LNCaP clone FGC (cell line): Measurements from ENCODE around the gene SPATA22.

Experiments
- DNase-seq: peaks from one replicate; pipeline ENCODE4 v3.0.0-alpha.2; 2011; ENCODE audit warnings: low read depth
- H3K4me3 ChIP-seq: 2 replicates; pipeline ENCODE4 v1.5.1; 2011; ENCODE audit warnings: mild to moderate bottlenecking, low read depth, low read length, control low read depth
- CTCF ChIP-seq: IDR thresholded peaks from 2 replicates; pipeline ENCODE4 v1.5.1; 2012; ENCODE audit warnings: mild to moderate bottlenecking; ENCODE audit not compliant: control insufficient read depth, insufficient read depth; ENCODE audit errors: extremely low read depth

SPATA22 gene

GRCh38 chr17:3510090-3510489 is 38.5 kb upstream of the SPATA22 start:
- TF ChIP-seq CTCF = no peak
- no peak for DNase-seq
- no peak overlapping the region for H3K4me3 ChIP-seq

- H3K4me3 ChIP-seq = no peak overlapping the region
- DNase-seq = no peak
- no peak for TF ChIP-seq CTCF
These were observed 36.2 kb upstream of the SPATA22 start for GRCh38 chr17:3507869-3508268.

- H3K4me3 ChIP-seq = no peak overlapping the region
- TF ChIP-seq CTCF = no peak
- DNase-seq = no peak
These were observed 35.5 kb upstream of the SPATA22 start for GRCh38 chr17:3507071-3507470.

DNA sequence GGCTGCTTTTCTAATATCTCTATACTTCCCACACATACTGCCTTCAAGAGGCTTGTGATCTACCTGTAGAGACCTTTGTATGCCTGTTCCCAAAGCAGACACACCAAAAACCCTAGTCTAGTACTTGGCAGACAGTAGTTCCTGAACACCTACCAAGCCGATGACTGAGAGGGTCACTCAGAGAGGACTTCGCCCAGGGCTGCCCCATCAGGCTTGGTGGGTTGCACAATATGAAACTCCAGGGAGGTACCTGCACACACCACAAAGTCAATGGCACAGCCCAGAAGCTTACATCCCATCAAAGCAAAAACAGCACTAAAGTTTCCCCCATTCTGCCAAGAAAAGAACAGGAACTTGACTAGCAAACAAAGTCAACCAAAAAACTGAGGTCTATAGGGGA is 34.4 kb upstream of the SPATA22 start:
- DNase-seq = no peak
- TF ChIP-seq CTCF = no peak
- no peak overlapping the region for H3K4me3 ChIP-seq

DNA sequence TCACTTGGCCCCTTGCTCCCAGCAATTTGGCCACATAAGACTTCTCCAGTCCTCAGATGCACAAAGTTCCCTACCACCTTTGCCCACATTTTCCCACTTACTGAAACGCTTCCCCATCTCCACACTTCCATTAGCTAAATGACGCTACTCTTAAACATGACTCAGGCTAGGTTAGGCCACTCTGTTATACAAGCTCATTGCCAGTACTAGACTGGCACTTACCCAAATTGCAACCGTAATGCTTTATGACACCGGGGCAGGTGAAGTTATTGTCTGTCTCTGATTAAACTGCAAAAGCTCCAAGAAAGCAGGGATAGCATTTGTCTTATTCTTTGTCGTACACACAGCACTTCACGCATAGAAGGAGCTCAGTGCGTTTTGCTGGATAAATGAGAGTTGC is 33.4 kb upstream of the SPATA22 start:
- H3K4me3 ChIP-seq = no peak overlapping the region
- no peak for DNase-seq
- TF ChIP-seq CTCF = no peak

GRCh38 chr17:3503285-3503684 is 31.7 kb upstream of the SPATA22 start:
- no peak for DNase-seq
- no peak for TF ChIP-seq CTCF
- no peak overlapping the region for H3K4me3 ChIP-seq

DNA sequence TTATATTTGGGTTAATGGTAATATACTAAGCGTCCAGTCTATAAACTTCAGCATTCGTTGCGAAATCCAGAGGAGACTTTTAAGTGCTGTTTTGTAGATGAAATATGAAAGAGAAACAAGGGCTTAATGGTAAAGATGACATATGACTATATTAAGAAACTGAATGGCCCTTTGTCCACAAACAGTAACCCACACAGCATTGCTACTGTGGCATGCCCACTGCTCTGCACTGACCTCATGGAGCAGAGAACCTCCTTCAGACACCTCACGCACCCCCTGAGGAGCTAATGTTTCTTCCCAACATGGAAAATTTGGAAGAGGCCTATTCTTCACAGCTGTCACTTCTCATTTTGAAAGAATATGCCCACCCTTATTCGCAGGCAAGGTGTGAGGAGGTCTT is 30.8 kb upstream of the SPATA22 start:
- no peak for TF ChIP-seq CTCF
- no peak for DNase-seq
- H3K4me3 ChIP-seq = no peak overlapping the region
